Measurements from ENCODE around the gene POU6F2.
A peak's percentile ranks its signal among the peaks of the same experiment; 100 is the strongest.

The POU6F2 gene

DNA sequence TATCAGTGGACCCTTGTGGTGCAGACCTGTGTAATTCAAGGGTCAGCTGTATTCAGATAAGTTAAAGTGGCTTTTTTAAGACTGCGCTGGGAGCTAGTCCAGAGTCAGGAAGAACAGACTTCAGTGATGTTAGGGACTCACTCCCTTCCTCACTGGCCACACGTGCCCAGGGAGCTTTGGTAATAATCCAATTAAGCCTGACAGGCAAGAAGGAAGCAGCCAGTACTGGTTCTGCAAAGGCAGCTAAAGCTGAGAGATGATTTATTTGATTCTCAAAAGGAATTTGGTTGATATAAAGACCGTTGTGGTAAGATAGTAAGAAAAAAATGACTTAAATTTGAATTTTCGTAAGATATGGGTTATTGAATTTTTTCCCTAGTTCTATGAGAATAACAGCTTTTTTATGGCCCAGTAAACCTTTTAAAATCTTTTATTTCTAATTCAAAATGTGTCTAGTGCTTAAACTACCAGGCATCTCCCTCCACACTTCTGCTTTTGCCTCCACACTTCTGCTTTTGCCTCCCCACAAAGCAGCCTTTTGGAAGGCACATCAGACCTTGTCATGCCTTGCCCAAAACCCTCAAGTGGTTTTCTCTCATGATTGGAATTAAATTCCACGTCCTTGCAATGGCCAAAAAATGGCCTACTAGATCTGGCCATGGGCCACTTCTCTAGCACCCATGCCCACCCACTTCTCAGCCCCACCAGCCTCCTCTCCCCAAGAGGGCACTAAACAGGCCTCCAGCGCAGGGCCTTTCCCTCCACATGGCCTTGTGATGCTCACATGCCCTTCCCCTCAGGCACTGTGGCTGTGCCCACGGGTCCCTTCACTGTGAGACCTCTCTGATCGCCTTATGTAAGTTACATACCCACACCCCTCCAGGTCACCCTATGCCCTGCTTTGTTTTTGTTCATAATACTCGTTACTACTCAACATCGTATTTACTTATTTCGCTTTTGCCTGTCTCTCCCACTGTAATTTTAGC lies 92.5 kb downstream of the POU6F2 start:
- no peak for DNase-seq (ENCODE audit: low spot score)

DNA sequence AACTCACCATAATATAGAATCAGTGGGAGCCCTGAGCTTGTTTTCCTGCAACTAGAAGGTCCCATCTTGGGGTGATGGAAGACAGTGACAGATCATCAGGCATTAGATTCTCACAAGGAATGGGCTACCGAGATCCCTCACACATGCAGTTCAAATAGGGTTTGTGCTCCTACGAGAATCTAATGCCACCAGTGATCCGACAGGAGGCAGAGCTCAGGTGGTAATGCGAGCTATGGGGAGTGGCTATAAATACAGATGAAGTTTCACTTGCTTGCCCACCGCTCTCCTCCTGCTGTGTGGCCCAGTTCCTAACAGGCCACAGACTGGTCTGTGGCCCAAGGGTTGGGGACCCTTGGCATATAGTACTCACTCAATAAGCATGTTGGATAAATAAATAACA lies 93.4 kb downstream of the POU6F2 start:
- DNase-seq (ENCODE audit: low spot score): no peak

DNA sequence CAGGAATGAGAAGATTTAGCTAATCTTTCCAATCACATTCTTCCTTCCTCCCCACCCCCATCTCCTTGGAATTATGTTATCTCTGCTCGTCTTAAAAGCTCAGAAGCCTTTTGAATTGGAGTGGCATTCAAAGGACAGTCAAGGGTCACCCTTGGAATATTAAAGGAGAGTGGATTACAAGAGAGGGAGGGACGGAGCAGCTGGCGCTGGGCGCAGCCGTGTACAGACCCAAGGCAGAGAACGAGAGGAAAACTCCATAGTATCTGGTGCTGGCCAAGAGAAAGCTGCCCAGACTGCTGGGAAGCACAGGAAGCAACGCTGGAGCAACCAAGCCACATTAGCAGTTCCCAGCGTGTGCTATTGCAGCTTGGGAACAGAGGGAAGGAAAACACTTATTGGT lies 95.7 kb downstream of the POU6F2 start:
- DNase-seq (ENCODE audit: low spot score): peak; percentile 4

DNA sequence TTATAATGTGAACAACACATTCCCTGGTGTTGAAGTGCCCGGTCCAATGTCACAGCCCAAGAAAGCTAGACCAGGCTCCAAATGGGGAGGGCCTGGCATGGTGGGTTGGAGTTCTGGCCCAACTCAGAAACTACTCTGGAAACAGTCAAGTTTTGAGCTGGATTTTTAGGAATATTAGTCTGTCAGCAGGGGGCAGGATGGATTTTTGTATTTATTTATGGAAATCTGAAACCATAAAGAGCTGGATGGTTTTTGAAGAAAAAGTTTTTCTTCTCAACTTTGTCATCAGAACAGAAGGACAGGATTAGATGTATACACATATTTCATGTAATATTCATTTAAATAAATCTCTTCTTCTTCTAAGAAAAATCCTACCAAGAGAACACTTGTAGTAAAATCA lies 97.5 kb downstream of the POU6F2 start:
- no peak for DNase-seq (ENCODE audit: low spot score)

DNA sequence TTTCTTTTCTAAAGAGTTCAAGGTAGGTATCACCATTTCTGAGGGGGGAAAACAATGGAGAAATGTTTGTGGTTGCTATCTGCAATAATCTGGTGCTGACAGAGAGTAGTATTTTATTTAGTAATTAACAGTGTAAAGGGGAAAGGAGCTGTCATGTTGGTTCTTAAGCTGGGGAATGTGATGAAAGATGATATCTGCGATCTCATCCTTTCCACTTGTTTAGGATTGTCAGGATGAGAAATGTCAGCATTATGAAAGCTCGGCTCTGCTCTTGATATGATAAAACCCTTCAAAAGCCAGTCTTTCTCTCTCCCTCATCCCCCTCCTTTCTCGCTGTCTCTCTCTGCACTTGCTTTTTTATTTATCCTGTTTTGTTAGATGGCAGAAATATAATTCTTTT lies 106.1 kb downstream of the POU6F2 start:
- DNase-seq (ENCODE audit: low spot score): no peak

DNA sequence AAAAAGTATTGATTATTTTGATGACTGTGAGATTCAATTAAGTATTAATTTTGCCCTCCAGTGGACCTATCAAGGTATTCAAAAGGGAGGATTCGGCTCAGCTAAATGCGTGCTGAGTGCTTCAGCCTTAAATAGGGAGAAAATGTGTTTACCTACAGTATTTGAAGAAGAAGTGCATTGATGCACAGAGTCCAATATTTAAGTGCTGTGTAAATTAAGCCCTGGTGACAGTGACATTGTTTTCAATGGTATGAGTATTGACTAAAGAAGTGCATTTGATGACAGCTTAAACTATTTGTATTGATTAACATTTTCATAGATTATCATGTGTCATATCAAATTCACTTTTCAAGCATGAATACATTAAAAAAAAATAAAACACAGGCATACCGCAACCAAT lies 106.6 kb downstream of the POU6F2 start:
- no peak for DNase-seq (ENCODE audit: low spot score)

DNA sequence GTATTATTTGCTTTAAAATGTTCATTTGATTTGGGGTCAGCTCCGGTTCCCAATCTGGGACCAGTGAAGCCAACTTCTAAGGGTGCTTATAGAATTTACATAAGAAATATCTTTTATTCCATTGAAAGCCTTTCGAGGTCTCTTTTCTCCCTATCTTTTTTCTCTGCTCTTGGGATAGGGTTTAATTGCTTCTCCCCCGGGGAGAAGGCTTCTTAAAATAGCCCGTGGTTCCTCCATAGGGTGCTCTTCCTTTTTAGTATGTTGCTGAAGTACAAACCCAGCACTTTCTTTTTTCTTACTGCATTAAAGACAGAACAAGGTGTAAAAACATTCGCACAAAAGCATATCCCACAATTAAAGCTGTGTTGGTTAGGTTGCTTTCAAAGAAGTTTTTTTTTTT lies 107.5 kb downstream of the POU6F2 start:
- no peak for DNase-seq (ENCODE audit: low spot score)

DNA sequence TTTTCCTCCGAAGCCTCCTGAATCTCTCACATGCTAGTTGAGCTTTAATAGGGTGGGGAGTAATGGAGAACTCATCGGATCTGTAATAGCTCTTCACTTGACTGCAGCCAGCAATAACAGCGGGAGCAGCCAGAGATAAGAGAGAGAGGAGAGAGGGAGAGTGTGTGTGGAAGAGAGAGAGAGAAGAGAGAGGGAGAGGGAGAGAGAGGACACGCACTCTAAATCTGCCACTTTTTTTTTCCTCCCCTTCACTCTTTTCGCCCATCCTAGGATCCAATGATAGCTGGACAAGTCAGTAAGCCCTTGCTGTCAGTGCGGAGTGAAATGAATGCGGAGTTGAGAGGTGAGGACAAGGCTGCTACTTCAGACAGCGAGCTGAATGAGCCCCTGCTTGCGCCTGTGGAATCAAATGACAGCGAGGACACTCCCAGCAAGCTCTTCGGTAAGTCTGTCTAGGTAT lies 107.9 kb downstream of the POU6F2 start:
- DNase-seq (ENCODE audit: low spot score): peak; percentile 12

DNA sequence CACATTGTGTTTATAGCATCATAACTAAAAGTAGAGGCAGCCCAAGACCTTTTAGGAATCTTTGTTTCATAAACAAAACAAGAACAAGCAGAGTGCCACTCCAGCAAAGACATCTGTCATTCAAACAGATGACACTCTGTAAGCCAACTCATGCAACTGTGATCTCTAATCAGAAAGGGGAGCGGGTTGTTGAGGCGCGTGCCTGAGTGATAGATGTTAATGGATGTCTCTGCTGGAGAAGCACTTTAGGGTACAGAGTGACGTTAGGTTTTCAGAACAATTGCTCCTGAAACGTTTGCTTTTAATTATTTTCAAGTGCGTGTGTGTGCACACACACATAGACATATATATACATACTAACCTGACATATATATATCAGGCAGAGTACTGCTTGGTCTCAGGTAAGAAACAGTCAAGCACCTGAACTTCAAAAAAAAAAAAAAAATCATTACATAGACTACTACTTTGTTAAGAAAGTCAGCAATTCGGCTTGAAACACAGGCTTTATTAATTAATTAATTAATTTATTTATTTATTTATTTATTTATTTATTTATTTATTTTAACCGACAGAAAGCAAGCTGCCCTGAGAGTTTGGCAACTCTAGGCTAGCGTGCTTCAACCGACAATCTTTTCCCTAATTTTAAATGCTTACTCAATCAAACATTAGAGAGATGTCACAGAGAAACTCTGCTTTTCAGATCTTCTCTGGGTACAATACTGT lies 109.1 kb downstream of the POU6F2 start:
- no peak for DNase-seq (ENCODE audit: low spot score)

DNA sequence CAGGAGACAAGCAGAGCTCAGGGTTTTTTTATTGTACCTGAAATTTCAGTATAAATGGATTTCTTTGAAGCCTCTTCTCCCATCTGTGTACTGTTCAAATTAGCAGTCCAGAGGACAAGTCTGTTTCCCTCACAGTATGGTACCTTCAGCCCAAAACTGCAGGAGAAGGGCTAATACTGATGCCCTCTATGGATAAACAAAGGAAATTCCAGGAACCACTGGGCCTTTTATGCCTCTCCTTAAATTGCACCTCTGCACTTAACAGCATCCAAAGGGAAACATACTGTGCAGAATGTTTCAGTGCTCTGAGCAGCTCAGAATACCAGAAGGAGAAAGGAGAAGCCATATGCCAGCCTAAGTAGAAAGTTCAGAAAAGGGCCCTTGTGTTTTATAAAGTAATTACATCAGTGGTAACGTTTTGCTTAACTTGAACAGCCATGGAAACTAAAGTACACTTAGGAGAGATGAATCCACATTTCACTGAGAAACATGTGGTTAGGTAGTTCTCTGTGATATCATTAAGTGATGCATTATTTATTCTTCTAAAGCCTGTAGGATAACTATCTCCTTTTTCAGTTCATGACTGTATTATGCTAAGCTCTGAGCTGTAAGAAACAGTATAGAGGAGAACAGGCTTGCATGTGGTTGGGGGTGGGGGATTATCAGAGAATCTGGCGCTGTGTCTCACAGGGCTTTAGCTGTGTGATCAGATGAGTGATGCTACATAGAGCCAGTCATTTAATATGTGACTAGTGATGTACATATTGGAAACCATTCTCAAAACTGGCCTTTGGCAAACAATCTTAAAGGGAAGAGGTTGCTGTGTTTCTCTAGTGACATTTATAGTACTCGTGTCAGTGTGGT lies 111.3 kb downstream of the POU6F2 start:
- no peak for DNase-seq (ENCODE audit: low spot score)

DNA sequence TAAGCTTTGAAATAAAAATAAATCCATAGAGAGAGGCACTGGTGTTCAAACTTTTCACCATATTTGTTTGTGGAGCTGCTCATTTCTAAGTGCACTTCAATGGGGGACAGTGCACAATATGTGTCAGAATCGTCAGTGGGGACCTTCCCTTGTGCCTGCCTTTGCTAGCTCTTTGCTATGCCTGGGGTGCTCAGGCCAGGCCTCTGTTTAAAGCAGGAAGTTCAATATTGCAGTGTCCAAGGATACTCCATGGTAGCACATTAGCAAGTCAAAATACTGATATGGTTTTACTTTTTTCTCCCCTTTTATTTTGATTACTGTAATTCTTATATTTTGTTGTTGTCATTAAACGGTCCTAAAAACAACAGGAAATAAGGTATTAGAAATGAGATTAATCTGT lies 113.4 kb downstream of the POU6F2 start:
- no peak for DNase-seq (ENCODE audit: low spot score)

DNA sequence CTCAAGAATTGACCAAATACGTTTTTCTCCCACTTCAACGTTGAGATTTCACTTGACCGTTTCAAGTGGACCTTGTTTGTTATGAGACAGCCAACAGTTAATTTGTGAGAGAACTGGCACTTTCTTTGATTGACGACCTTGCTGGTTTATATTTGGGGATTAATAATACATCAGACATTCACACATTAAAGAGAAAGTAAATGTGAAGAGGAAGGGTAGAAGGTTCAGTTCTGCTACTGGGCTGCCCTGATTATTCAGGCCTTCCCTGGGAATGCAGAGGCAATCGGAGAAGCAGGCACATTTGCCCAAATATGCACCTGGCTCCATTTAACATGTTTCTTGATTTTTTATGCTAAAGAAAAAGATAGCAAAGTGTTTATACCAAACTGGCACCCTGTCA lies 114.1 kb downstream of the POU6F2 start:
- DNase-seq (ENCODE audit: low spot score): no peak

DNA sequence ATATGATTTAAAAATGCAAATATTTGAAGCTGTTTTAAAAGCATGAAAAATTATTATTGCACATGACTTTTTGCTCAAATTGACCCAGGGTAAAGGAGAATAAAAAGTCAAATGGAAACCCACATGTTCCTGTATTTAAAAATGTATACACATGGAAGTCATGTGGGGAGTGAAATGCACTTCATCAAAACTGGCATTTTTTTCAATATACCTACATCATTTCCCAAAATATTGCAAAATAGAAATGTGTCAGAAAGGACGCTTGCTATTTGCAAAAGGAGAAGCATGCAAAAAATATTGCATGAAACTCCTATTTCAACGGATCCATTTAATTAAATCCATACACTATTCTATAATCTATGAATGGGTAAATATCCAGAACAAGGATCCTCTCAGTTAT lies 117.0 kb downstream of the POU6F2 start:
- no peak for DNase-seq (ENCODE audit: low spot score)

DNA sequence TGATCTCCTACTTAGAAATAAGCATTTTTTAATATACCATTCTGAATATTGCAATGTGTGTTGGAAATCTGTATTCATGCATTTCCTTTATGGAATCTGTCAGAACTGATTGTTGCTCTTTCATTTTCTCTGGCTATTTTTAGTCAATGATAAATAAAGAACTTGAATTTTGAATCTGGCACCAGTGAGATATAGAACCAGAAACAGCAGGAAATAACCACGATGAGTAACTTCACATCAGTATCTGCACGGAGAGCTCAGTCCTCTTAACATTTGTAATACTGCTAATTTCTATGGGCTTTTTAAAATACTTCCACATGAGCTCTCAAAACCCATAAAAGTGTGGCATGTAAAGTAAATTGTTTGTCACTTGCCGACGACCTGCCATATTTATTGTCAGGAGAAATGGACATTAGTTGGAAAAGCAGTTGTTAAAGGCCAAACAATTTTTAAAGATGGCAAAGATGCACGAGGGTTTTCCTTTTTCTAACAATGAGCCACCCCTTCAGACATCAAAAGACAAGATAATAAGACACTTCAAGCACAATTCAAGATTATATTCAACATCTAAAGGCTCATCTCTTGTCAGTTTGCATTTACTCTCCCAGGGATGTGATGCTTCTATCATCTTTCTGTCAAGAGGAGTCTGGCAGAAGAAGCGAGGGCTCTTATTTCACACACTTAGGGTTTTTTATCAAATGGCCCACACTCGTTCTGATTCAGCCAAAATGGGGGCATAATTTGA lies 118.3 kb downstream of the POU6F2 start:
- no peak for DNase-seq (ENCODE audit: low spot score)

DNA sequence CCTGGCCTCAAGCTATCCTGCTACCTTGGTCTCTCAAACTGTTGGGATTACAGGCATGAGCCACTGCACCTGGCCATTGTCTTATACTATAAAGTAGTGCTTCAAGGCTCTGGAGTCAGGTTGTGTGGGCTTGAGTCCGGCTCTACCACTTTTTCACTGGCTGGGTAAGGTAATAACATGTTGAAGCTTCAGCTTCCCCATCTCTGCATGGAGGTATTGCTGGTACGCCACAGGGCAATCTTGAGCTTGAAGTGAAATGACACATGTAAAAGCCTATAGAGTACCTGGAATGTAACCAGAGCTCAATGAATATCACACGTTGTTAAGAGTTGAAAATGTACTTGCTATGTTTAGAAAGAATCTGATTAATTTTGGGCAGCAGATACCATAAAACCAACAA lies 120.8 kb downstream of the POU6F2 start:
- DNase-seq (ENCODE audit: low spot score): no peak

DNA sequence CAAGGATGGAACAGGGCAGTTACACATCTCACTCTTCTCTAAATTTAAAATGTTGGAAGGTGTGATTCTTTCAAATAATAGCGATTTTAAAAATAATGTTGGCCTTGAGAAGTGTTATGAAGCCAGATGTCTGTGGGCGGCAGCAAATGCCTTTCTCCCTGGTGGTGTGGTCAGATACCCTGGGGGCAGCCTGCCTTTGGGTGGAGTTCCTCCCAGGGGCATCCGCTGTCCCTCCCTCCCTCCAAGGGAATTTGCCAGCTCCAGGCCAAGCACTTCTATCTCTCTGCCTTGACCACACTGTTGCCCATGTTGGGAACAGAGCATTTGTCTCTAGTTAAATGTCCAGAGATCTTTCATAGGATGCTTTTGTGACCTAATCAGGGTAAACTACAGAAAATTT lies 121.4 kb downstream of the POU6F2 start:
- DNase-seq (ENCODE audit: low spot score): no peak

DNA sequence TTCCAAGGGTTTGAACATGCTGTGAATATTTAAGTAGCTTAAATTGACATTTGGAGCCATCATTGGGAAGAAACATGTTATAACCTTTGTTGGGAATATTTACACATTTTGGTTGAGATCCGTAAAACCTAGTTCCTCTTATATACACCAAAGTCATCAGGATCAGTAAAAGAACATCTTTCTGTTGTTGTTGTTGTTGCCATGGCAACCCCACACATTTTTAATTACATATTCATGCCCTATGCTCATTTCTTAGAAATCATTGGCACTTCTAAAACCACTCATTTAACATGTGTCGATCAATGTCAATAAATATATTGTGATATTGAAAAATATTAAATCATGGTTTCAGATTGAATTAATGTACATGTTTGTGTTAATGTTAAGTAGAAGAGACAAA lies 122.6 kb downstream of the POU6F2 start:
- no peak for DNase-seq (ENCODE audit: low spot score)

DNA sequence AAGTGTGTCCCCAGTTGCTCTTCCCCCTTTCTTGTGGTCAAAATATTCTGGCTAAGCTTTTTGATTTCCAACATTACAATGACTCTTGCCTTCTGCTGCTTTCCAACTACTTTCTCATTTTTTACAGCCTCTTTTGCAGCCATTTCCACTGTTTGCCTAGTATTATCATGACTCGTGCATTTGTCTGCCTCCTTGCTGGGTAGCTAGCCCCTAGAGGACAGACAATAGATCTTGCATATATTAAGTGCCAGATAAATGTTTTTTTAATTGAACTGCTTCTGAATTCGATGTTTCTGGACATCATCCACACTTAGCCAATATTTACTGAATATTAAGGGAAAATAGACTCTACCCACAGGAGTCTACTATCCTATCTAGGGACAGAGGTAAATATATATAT lies 124.5 kb downstream of the POU6F2 start:
- no peak for DNase-seq (ENCODE audit: low spot score)

DNA sequence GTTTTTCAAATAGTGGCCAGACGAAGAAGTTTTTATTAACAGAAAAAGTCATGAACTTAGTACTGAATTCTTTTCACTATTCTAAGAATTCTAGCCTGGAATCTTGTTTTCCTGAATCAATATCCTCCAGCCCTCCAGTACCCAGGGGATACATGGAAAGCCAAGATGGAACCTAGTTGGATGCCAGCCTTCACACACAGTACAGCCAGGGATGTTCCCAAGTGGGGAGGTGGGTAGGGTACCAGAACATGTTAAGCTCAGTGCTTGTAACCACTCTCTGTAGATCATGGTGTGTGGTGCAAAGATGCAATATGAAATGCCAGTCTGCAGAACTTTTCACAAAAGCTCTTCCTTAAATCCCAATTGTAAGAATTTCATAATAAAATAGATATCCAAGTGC lies 128.0 kb downstream of the POU6F2 start:
- DNase-seq (ENCODE audit: low spot score): no peak

DNA sequence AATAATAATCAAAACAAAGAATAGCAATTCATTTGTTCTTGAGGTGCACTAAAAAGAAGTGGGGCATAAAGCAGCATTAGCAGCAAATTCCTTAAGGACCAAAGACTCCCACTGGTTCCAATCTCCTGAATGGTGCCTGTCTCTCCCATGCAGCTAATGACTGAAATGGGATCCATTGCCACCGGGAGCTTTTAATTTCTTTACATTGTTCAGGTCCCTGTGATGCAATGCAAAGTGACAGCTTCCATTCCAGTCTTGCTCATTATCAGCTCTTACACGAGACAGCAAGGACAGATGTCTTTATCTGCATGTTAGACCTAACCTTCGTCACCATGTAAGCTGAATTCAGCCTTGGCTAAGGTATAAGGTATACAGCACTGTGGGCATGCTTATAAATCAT lies 148.1 kb downstream of the POU6F2 start:
- DNase-seq (ENCODE audit: low spot score): no peak

DNA sequence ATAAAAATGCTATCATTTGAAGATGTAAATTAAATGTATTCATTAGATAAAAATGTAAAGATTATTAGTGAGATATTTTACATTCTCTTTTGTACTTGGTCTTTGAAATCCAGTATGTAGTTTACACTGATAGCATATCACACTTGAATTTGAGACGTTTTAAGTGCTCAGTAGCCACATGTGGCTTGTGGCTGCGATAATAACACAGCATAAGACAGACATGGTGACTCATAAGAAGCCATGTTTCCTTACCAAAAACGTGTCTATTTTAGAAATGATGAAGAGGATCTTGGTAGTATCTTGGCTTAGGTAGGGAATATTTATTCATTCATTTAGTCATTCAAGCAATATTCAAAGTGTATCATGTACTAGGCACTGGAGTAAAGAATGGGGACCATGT lies 149.3 kb downstream of the POU6F2 start:
- DNase-seq (ENCODE audit: low spot score): no peak

Measured in kidney tubule cell (primary cell).